GM19467 (cell line): ENCODE data around the gene MGAT3.
"Not testable (repeated sequence)": the region's sequence is repeated elsewhere in the genome, so short reads cannot be mapped to it uniquely, and the experiment has no call there.

Experiments
- ATAC-seq: cut with Tn5 transposase; IDR thresholded peaks from one replicate; pipeline ENCODE4 v1.9.1; 2021; ENCODE audit warnings: mild to moderate bottlenecking, moderate library complexity; ENCODE audit not compliant: unreplicated experiment

The MGAT3 gene

DNA sequence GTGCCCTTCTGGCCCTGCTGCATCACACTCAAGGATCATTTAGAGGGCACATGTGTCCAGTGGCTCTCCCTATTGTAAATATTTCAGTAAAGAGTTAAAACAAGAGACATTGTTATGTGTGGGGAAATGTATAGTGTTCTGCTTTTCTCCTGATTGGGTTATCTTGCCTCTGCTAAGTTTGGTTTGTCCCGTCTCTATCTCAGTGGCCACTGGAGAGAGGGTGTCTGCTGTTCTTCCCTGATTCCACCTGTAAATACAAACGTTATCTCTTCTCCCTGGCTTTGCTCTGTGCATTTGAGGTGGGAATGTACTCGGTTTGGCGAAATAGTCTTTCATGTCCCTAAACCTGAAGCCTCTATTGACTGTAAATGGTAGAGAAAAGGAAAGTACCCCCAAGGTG, 51.6 kb downstream of the MGAT3 start:
- no peak for ATAC-seq

DNA sequence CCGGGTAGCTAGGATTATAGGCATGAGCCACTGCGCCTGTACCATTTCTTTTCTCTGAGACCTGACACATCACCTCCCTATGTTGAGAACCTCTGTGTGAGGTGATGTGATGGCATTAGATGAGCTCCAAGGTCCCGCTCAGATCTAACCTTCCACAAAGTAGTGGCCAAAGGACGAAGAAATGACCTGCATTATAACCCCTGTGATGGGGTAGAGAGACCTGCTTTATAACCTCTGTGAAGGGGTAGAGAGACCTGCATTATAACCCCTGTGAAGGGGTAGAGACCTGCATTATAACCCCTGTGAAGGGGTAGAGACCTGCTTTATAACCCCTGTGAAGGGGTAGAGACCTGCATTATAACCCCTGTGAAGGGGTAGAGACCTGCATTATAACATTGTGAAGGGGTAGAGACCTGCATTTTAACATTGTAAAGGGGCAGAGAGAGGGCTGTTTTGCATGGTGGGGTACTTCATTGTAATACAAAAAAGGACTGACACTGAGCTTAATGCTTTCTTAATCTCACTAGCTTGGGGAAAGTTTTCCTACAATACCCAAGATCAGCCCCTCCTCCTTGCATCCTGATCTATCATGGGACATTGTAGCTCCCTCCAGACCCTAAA, 53.8 kb downstream of the MGAT3 start:
- no peak for ATAC-seq

DNA sequence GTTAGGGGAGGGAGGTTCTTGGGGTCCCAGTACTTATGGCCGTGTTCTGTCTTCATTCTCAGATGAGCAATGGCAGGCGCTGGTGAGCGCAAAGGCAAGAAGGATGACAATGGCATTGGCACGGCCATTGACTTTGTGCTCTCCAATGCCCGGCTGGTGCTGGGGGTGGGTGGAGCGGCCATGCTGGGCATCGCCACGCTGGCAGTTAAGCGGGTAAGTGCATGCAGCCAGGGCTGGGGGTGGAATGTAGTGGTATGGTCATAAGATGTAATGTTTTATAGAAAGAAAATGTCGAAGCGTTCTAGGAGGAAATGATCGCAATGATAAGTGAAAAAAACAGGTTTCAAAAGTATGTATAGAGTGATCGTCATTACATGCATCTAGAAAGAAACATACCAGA, 54.4 kb downstream of the MGAT3 start:
- ATAC-seq = no peak

DNA sequence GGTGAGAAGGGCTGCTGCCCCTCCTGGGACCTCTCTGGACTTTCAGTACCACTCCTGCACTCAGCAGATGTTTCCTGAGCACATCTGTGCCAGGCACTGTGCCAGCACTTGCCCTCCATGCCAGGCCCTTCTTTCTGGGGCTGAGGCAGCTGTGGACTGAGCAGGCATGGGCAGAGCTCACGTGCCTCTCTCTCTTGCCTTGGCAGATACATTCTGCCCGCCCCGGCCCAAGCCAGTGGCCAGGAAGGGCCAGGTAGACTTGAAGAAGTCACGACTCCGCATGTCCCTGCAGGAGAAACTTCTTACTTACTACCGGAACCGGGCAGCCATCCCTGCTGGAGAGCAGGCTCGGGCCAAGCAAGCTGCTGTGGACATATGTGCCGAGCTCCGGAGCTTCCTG, 55.2 kb downstream of the MGAT3 start:
- ATAC-seq = no peak

DNA sequence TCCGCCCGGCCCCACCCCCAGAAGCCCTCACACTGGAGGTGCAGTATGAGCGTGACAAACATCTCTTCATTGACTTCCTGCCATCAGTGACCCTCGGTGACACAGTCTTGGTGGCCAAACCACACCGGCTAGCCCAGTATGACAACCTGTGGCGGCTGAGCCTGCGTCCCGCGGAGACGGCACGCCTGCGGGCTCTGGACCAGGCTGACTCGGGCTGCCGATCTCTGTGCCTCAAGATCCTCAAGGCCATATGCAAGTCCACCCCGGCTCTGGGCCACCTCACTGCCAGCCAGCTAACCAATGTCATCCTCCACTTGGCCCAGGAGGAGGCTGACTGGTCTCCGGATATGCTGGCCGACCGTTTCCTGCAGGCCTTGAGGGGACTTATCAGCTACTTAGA, 57.0 kb downstream of the MGAT3 start:
- ATAC-seq = no peak

DNA sequence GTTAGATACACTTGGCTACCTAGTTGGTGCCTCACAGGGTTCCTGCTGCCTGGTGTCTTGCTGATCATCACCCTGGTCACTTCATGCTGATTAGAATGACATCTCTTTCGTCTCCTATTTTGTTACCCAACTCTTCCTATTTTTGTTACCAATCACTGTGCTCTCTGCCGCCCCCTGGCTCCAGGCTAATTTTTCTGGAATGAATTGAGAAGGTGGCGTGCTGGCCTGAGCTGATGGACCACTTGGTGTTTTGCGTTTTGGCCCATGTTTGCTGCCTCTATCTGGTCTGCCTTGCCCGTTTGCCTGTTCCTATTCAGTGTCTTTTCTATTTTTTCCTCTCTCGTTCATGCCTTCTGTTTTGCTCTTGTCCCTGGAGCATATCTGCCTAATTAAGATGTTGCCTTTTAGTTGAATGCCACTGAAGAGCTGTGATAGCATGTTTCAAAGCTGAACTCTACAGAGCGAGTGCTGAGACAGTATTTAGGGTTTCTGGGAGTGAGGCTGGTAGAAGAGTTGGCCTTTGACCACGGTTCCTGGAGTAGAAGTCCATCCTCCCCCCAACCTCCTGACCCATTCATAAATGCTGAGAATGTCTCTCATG, 57.7 kb downstream of the MGAT3 start:
- no peak for ATAC-seq

DNA sequence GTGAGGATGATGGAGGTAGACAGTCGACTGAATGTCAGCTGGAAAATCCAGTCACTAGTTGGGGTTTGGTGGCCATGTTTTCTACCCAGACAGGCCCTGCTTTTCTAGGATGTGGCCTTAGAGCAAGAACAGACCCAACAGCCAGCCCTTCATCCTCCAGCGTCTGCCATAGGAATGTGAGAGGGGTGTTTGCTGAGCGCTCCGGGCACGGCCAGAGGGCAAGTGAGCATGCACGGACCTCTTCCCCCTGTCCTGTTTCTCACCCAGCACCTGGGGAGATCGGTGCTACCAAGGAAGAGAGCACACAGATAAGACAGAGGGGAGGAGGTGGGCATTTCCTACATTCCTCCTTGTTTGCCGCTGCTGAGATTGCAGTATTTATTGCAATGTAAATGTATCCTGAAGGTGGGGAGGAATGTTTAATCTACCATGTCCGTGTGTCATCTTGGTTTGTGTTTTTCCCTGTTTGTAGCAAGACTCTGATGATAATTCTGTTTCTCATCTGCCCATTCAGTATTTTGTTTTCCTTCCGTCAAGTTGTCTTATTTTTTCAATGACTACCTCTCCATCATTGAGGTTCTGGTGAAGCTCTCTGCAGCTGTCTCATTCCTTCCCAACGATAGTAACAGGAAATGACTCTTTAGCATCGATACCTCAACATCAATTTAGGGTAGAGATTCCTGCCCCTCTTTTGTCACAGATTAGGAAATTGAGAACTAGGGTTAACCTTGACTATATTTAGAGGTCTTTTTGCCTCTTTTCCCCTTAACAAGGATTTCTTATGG, 58.6 kb downstream of the MGAT3 start:
- ATAC-seq = no peak

DNA sequence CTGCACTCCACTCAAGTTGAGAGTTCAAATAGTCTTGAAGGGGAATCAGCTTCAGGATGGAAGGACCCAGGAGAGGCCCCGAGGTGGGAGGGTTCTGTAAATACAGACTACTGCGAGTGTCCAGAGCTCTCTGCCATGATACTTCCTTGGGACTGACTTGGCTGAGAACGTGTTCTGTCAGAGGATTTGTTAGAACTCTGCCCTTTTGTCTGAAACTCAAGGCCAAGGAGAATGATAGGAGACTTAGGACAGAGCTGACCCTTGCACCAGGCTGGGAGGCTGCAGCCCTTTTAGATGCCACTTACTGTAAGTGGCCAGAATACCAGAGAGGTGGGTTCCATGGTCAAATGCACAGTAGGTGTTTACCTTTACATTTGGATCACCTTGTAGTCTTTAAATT, 60.7 kb downstream of the MGAT3 start:
- ATAC-seq = no peak

DNA sequence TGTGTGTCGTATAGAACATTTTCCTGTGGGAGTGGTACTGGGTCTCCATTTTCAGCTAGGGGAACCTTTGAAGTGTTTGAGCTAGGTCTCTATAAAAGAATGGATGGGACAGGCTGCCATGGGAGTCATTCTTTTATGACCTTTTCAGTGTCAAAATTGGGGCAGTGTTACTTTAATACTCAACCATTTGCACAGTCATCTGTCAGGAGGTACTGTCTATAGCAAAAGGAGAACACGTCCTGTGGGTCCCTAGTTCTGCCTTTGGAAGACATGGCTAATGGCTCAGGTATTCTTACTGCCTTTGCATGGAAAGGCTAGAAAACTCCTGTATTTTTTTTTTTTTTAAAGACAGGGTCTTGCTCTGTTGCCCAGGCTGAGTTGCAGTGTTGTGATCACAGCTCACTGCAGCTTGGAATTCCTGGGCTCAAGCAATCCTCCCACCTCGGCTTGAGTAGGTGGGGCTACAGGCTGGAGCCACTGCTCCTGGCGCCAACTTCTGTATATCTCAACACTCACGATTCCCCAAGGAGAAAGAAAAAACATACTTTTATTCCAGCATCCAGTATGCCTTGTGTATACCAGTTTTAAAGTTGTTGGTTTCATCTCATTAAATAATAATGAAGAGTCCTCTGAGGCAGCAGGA, 61.5 kb downstream of the MGAT3 start:
- no peak for ATAC-seq

DNA sequence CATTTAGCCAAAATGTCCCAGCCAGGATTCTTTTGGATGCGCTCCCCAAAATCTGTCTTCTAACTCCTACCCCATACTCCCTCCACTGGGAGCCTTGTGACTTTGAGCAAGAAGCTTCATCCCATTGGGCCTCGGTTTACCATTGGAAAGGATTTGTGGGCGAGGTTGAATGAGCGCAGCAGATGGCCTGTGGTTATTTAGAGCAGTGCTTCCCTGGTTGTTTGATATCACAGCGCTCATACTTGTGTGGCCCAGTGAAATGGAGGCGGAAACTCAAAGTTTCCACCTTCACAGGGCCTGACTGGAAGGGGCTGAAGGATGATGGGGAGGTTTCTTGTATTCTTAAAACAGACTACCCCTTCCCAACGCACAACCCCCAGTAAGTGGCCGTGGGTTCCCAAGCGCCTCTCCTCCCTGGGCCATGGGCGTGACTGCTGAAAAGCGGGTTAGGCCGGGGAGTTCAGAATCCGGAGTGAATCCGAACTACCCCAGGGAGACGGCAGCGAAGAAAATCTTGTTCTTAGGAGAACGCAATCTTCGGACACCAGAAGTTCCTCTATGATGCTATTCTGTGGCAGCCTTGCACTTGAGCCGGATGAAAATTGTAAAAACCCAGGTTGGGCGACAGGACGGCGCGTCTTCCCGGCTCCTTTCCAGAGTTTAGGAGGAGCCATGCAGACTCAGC, 62.3 kb downstream of the MGAT3 start:
- no peak for ATAC-seq

DNA sequence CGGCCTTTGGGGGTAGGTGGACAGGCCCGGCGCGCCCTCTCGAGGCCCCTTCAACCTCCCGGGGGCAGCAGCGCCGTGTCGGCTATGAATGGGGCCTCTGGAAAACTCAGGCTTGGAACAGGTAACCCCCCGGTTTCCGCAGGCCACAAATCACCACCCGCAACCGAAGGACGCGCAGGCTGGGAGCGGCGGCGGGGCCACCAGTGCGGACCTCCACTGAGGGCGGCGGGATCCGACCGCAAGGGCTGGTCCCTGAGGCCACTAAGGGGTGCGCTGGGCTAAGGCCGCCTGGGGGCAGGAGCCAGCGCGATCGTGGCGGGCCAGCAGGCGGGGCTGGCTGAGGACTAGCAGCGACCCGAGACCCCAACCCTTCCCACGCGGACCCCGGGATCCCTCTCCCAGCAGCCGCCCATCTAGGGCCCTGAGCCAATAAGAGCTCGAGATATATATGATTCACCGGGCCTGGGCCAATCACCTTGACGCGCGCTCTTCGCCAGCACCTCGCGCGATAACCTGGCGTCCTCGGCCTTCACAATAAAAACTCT, 62.9 kb downstream of the MGAT3 start:
- ATAC-seq = peak; percentile 62

DNA sequence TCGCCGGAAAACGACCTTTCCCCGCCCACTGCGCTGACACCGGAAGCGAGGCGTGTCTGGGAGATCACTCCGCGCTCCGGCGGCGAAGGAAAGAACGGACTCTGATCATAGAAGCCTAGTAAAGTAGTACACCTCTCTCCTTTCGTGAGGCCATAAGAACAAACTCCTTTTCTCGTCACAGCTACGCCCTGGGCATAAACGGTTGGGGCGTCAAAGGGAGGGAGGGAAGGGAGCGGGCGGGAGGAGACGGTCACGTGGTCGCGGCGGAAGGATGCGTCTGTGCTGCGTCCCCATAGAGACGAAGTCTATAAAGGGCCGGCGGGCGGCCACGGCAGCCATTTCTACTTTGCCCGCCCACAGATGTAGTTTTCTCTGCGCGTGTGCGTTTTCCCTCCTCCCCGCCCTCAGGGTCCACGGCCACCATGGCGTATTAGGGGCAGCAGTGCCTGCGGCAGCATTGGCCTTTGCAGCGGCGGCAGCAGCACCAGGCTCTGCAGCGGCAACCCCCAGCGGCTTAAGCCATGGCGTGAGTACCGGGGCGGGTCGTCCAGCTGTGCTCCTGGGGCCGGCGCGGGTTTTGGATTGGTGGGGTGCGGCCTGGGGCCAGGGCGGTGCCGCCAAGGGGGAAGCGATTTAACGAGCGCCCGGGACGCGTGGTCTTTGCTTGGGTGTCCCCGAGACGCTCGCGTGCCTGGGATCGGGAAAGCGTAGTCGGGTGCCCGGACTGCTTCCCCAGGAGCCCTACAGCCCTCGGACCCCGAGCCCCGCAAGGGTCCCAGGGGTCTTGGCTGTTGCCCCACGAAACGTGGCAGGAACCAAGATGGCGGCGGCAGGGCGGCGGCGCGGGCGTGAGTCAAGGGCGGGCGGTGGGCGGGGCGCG, 63.7 kb downstream of the MGAT3 start, which contains the start of gene ATF4:
Gene ATF4 (plus strand): TSS at position 337 of the 880 bp plus-strand sequence. CDS start 884 bp downstream, outside the sequence.
- ATAC-seq = peak; percentile 39

DNA sequence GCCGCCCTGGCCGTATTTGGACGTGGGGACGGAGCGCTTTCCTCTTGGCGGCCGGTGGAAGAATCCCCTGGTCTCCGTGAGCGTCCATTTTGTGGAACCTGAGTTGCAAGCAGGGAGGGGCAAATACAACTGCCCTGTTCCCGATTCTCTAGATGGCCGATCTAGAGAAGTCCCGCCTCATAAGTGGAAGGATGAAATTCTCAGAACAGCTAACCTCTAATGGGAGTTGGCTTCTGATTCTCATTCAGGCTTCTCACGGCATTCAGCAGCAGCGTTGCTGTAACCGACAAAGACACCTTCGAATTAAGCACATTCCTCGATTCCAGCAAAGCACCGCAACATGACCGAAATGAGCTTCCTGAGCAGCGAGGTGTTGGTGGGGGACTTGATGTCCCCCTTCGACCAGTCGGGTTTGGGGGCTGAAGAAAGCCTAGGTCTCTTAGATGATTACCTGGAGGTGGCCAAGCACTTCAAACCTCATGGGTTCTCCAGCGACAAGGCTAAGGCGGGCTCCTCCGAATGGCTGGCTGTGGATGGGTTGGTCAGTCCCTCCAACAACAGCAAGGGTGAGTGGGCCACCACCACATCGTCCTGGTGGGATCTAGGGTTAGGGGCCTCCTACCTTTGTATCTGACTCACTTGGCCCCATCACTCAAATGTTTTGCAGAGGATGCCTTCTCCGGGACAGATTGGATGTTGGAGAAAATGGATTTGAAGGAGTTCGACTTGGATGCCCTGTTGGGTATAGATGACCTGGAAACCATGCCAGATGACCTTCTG, 64.5 kb downstream of the MGAT3 start:
- ATAC-seq = not testable (repeated sequence)

DNA sequence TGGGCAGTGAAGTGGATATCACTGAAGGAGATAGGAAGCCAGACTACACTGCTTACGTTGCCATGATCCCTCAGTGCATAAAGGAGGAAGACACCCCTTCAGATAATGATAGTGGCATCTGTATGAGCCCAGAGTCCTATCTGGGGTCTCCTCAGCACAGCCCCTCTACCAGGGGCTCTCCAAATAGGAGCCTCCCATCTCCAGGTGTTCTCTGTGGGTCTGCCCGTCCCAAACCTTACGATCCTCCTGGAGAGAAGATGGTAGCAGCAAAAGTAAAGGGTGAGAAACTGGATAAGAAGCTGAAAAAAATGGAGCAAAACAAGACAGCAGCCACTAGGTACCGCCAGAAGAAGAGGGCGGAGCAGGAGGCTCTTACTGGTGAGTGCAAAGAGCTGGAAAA, 65.3 kb downstream of the MGAT3 start:
- not testable (repeated sequence) for ATAC-seq

DNA sequence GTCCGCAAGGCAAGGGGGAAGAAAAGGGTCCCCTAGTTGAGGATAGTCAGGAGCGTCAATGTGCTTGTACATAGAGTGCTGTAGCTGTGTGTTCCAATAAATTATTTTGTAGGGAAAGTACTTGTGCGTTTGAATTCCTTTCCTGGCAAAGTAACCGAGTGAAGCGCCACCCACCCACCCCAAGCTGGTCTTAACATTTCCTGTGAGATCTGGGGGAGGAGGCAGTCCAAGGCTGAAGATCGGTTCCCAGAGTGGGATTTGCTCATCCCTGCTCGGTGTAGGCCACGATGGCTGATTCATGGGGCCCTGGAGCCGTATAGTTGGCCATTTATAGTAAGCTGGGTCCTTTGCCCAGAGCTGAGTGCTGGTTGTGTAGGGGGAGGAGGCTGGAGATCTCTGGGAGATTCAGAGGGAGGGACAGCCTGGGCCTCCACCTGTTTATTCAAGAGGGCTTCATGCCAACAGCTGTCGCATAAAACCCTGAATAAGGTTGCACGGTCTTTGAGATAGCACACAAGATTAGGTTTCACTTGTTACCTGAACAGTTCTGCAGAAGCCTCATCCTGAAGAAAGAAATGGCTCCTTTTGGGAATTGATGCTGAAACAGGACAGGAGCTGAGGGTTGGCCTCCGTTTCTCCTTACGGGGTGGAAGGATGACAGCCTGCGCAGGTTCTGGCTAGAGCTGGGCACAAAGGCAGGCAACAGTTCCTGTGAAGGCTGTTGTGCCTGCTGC, 65.9 kb downstream of the MGAT3 start:
- no peak for ATAC-seq

DNA sequence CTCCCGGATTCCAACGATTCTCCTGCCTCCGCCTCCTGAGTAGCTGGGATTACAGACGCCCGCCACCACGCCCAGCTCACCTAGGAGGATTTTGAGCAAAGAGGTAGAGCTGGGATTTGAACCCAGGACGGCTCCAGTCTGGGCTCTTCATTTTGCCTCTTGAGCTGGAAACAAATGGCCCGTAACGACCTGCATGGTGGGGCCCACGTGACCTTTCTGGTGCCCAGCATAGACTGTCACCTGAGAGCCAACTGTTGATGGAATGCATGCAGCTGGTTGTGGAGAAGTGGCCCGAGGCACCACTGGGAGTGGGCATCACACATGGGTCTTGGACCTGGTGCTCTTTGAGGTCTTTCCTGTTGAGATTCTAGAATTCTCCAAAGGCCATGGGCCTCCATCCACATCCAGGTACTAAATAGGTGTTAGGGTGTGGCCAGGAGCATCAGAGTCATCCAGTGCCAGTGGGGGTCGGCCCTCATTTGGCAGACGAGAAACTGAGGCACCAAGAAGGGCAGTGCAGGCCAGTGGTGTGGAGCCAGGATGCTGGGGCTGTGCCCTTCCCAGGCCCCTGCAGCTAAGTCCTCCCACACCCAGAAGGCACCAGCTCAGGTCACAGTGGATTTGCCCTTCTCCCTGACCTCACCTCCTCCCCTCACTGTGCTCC, 67.4 kb downstream of the MGAT3 start:
- no peak for ATAC-seq

DNA sequence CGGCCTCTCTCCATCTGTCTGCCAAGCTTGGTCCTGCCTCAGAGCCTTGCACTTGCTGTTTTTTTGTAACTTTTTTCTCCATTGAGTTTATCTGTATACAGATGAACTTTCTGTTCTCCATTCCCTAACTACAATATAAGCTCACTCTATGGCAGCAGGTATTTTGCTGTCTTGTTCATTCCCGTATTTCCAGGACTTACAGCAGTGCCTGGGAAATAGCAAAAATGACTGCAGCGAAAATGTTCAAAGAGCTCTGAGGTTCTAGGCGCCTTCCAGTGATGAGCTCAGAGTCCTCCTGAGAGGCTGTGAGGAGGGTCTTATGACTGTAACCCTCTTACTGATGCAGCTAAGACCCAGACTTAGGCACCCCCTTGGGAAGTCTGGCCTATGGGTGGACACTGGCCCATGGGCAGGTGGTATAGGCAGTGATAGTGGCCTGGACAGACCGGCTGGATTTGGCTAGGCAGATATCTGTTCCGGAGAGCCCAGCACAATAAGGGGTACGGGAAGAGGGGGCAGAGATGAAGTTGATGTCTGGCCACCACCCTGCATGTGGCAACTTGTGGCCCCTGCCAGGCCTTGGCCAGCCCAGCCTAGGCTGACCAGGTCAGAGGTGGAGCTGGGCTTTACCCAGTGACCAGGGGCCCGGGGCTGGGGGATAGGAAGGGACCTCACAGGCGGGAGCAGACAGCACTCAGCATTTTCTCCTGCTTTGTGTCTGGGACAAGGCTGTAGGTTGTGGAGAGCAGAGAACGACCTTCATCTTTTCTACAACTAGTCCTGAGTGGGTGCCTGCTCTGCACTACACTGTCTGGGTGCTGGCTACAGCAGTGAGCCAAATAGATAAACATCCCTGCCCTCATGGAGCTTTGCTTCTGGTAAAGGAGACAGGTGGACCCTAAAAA, 68.2 kb downstream of the MGAT3 start:
- ATAC-seq = no peak
